Right renal pelvis (tissue), 4 donors: ENCODE data around the gene MYO5B. TPM values are rescaled to one million over a fixed set of nuclear protein-coding genes. Genes with fewer than 3 reads are reported as not detected.
"Not testable (repeated sequence)": the region's sequence is repeated elsewhere in the genome, so short reads cannot be mapped to it uniquely, and the experiment has no call there.

ENCODE experiments used
- DNase-seq, 4 donors: peaks; one replicate each; pipeline ENCODE4 v3.0.0-alpha.2; 2013; ENCODE audit warnings: low read depth in 4 of 4, low spot score in 3 of 4, missing footprints in 1 of 4
- polyA plus RNA-seq, 4 donors: library from polyadenylated mRNA; unstranded; fragments of 120-200 nt; gene quantifications; one replicate each; pipeline ENCODE4 v1.2.1, GENCODE V29; 2013; ENCODE audit not compliant: insufficient read length in 4 of 4

Gene MYO5B
- polyA plus RNA-seq, 4 donors: 25.8 to 33.4 (median 27.5) TPM

DNA sequence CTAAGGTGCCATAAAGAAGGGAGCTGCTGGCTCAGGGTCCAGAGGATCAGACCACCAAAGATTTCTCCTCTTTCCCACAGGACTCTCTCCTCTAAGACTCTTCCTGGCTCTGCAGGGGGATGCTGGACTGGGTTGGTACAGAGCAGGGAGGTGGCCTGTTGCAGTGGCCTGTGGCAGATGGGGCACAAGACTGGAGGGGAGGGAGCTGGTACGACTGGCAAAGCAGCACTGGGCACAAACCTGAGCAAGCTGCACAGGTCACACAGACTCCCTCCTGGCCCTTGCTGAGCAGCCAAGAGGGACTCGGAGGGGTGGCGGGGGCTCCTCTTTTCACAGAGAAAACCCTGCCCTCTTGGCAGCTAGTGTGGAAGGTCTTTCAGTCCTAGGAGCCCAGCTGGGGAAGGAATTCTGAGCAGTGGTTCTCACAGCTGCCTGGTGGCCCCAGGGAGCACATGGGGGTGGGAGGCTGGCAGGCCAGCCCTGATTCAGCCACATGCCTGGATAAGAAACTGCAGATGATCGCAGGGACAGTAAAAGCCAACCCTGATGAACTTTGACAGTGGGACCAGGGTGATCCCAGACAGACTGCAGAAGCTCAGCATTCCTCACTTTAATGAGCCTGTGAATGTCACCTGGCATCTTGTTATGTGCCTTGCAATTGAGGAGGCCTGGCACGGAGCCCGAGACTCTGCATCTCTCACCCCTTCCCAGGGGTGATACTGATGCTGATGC, 349.2 kb downstream of the MYO5B start:
- DNase-seq: no peak

GRCh38 chr18:49844903-49845302, 350.0 kb downstream of the MYO5B start:
- no peak for DNase-seq

DNA sequence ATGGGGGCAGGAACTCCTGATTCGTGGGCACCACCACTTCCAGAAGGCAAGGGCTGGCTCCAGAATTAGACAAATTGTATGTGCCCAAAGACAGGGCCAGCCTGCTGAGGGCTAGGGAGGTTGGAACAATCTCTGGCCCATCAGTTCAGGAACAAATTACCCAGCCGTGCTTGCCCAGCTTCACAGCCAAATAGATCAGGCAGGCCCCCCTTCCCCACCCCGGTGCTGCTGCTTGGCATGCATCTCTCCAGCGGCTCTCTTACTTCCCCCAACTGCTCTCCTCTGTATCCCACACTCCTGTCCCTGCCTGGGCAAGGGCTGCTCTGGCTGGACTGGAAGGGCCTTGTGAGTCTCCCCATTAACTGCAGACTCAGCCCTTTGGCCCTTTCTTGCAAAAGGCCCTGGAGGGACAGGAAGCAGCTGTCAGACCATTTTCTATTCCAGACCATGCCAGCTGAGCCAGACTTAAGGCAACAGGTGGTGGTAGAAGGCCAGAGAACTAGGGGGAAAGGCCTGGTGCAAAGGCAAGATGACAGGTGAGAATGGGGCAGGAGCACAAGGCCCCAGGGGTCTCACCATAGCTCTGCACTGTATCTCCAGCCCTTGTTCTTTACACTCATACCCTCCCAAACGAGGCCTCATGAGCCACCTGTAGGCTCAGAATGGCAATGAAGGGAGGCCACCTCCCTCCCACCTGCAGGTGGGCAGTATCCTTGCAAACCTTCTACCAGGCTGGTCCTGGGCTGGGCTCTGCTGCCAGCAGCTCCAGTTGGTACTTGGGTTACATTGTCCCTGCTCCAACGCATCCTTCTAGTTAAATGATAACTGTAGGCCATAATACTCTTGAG, 350.9 kb downstream of the MYO5B start:
- no peak for DNase-seq

DNA sequence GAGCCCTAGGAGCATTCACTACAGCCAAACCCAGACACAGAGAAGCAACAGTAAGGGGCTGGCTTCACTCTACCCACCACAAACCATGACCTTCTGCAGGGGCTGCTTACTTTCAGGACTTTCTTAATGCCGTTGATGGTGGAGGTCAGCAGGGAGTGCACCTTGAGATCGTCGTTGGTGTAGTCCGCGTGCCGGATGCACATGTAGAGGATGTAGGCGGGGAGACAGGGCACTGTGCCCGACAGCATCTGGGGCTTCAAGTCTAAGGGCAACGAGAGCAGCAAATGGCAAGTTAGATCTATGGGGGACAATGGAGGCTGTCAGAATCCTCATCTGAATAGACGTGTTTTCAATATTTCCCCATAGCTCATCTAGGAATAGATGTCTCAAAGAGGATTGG, 351.8 kb downstream of the MYO5B start:
- no peak for DNase-seq

DNA sequence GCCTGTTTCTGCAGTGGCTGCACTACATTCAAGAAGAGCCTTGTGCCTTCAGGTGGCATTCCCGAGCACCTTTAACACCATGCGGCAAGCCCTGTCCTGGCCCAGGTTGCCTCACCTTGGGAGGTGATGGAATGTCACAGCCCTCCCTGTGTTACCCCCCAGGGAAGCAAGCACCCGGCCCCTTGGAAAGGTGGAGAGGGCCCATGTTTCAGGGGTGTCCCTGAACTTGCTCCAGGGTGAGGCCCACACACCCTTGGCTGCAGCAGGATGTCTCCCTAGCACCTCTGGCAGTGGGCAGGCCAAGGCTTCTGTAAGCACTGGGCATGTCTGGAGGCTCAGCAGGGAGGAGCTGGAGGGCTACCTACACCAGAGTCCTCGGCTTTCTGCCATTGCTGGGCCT, 352.3 kb downstream of the MYO5B start:
- no peak for DNase-seq

DNA sequence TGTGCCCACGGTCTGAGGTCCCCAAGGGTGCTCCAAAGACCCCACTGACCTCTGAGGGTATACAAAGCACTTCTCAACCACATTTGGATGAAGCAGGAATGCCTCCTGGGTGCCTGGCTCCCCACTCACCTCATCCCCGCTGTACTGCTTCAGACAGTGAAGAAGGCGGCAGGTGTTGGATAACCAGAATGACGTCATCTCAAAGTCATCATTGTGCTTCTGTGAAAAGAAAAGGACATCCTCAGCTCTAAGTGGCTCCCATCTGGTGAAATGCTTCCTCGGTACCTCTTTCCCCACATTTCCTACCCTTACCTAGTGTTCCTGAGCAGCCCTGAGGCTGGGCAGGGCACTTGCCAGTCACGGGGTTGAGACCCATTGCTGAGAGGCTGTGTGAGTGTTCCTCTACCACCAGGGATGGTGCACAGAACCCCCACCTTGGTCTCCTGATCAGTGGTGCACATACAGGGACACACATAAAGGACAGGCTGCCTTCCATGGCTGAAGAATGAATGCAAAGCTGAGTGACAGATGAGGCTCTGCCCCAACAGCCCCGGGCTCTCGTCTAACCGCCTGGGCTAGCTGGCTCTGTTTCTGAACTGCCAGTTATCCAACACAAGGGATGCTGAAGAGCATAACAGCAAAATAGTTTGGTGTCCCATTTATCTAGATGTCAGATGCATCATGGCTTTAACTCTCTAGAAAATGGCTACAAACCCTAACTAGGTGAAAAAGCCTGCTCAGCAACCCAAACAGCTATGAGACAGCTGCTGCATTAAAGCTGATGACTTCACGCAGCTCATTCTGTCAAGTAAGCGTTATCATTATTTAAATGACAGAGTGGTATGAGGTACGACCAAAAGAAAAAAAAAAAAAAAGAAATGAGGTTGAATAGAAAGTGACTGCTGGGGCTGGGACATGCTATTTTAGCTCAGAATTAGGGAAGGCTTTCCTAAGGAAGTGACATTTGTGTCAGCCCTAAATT, 353.4 kb downstream of the MYO5B start:
- no peak for DNase-seq

- no peak for DNase-seq
These were observed 355.9 kb downstream of the MYO5B start for GRCh38 chr18:49839012-49839411.

DNA sequence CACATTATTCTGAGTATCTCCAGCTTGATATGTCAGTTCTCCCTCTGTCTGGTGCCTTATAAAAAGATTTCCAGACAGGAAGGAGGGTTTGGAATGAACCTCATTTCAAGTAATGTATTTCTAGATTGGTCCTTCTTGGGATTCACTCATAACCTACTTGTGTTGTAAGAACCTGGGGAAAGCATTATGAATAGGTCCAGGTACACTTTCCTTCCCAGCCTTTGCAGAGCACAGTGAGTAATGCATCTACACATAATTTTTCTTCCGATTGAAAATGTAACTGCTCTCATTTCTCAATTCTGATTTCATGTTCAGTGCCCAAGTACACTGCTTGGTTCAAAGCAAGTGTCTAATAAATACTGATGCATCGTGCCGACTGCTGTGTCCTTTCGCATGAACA, 356.6 kb downstream of the MYO5B start:
- DNase-seq: no peak

DNA sequence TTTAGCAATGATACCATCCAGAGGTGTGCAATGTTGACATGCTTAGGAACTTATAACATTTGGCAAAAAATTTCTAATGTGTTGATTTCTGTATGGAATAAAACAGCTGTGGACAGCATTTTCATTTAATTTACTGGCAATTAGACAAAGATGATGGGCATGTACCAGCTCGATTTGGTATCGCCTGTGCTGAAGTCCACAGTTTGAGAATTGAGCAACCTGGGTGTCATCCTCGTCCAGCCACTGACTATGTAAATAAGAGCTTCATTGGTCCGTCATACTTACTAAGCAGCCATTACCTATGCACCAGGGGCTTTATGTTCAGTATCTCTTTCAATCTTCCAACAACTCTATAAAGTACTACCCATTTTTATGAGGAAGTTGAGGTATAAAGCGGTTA, 357.1 kb downstream of the MYO5B start:
- no peak for DNase-seq

DNA sequence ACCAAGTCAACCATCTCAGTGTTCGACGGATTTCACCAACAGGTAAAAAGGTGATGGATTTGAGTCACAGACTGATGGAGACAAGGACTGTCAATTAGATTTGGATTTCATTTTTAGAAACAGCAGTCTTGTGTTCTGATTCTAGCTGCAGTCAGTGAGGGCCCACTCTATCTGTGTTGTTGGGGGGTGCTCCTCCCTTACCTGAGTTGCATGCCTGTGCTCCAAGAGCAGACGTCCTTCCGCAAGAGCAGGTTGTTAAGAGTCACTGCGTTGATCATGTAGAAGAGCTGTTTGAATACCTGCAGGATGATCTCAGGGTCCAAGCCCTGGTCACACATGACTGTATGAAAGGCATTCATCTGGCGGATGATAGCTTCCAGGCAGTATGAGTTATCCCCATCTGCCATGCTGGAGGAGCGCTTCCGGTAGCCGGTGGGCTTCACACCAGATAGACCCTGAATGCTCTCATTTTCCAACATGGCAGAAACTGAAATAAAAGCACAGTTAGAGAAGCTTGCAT, 357.6 kb downstream of the MYO5B start:
- DNase-seq: not testable (repeated sequence)

DNA sequence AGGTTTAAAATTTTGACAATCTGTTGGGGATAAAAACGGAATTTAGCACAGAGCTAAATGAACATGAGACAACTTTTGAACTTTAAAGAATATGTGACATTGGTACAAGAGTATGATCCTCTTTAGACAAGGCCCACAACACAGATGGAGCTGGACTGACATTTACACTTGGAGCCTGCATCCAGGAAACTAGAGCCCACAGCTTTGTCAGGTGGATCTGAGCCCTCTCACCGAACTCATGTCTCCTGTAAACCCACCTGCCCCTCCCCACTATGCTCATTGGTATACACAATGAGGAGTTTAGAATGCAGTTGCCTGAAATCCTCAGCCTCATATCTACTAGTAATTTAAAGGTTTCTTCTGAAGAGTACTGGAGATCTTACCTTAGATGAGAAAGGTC, 359.5 kb downstream of the MYO5B start:
- no peak for DNase-seq

GRCh38 chr18:49834258-49834657, 360.7 kb downstream of the MYO5B start:
- no peak for DNase-seq

DNA sequence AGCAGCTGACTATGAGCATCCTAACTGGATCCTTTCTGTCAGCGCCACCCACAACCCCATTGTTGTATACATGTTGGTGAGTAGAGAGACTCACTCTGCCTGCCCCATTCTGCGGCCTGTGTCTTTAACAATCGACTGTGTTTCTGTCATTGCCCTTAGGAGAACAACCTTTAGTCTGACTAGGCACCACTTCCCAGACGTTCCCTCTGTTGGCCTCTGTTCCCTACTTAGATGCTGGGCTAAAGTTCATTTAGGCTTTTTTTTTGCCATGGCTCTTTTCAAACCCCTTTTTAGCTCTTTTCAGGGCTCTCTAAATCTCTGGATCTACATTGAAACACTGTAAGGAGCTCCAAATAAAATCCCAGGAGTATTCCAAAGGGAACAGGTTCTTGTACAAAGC, 361.1 kb downstream of the MYO5B start:
- no peak for DNase-seq

DNA sequence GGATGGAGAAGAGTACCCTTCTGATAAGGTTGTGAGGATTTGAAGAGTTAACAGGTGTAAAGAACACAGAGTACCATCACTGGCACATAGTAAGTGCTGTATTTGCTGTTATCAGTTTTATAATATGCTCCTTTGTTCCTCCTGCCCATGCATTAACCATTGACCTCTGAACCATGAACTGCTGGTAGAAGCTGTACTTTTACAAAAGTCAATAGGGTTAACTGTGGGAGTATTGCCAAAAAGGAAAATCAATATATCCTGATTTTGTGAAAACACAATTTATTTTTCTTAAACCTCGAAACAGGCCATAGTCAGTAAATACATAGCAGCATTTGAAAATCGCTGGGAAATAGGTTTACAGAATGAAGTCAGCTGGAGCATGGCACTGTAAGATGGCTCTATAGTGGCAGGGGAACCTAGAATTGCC, 362.7 kb downstream of the MYO5B start:
- DNase-seq: no peak

- DNase-seq: no peak
These were observed 367.0 kb downstream of the MYO5B start for GRCh38 chr18:49827996-49828395.

DNA sequence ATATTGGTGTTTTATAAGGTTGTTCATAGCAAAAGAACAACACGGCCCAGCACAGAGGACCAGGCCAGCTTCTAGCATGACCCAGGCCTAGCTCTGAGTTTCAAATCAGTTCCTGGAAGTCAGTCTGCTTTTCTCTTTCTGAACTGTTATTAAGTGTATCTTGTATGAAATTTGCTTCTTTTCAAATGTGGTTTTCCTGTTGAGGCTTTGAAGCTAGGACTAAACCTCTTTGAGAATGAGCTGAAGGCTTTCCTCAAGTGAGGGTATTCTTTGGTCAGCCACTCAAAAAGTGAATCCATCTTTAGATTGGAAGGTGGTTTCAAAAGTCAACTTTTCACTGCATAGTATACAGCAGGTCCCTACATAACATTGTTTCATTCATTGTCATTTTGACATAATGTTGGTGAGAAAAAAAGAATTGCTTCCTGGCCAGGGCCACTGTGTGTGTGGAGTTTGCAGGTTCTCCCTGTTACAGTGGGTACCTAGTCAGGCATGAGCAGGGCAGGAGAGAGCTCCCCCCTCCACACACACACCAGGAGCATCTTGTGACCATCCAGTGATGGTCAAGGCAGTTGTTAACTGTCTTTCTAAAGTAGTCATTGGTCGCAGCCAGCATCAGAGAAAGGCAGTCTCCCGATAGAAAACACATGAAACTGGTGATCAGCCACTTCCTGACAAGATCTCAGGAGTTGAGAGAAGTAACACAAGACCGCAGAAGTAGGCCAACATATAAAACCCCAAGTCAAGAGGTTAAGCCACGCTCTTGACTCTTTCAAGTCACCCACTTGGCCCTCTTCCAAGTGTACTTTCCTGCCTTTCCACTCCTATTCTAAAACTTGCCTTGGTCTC, 374.9 kb downstream of the MYO5B start:
- no peak for DNase-seq

- DNase-seq: no peak
These were observed 375.8 kb downstream of the MYO5B start for GRCh38 chr18:49819071-49819662.

DNA sequence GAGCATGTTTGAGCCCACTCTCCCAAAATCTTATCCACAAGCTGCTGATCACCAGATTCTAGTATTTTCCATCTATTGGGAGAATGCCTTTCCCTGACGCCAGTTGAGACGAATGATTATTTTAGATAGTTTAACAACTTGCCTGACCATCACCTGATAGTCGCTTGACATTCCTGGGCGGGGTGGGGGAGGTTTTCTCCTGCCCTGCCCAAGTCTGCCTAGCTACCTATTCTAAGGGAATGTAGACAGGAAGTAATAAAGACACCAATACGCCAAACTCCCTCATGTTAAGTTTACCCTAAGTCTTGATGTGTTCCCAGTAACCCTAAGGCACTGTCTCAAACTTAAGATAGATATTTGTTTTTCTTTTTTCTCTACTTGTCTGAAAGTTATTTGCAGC, 377.0 kb downstream of the MYO5B start:
- no peak for DNase-seq

DNA sequence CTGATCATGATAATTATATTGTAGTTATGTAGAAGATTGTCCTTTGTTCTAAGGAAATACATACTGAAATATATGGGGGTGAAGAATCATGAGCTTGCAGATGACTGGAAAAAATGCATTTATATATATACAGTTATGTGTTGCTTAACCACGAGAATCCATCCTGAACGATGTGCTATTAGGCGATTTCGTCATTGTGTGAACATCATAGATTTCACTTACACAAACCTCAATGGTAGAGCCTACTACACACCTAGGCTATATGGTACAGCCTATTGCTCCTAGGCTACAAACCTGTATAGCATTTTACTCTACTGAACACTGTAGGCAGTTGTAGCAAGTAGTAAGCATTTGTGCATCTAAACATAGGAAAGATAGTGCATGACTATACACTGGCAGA, 379.0 kb downstream of the MYO5B start:
- DNase-seq: no peak
